T-cell (primary cell): ENCODE results near the gene FOXK2. TPM values are rescaled to one million over a fixed set of nuclear protein-coding genes. Genes with fewer than 3 reads are reported as not detected.
"Not testable (repeated sequence)": the region's sequence is repeated elsewhere in the genome, so short reads cannot be mapped to it uniquely, and the experiment has no call there.

Source experiments
- ATAC-seq, 4 experiments: fragments of 200-7000 bp in 3 of 4; fragments of 150-1000 bp in 1 of 4; cut with Tn5 transposase; replicated peaks in 1 of 4; 1 replicate in 3 of 4; 2 replicates in 1 of 4; pipeline ENCODE4 v1.10.0; 2021; ENCODE audit warnings: moderate library complexity in 3 of 4, mild to moderate bottlenecking in 2 of 4, moderate number of reproducible peaks in 1 of 4
- CTCF ChIA-PET, 2 donors: fragments of 300-600 bp; sonication (Branson Sonifier 250); formaldehyde crosslinking; loops; one replicate each; lab custom pipeline; 2022; ENCODE audit warnings: antibody characterized with exemption in 2 of 2; lab: Charles Lee
- POLR2A ChIA-PET, 2 donors: fragments of 300-600 bp; sonication (Branson Sonifier 250); formaldehyde crosslinking; loops; one replicate each; lab custom pipeline; 2022; ENCODE audit warnings: antibody characterized with exemption in 2 of 2; lab: Charles Lee
- DNase-seq, 35 experiments: peaks; one replicate each; pipeline versions ENCODE4 v3.0.0 to v3.0.0-alpha.2; 2013 to 2023
- H3K27ac ChIP-seq: one replicate; pipeline ENCODE4 v1.5.1; 2013; ENCODE audit warnings: low read length
- H3K27me3 ChIP-seq, 2 experiments: replicated peaks in 1 of 2; 1 replicate in 1 of 2; 2 replicates in 1 of 2; pipeline versions ENCODE4 v1.6.1 to v1.7.0; 2013; ENCODE audit warnings: low read length in 1 of 2, mixed read lengths in 1 of 2; ENCODE audit not compliant: control insufficient read depth in 2 of 2, insufficient read depth in 2 of 2; ENCODE audit errors: extremely low read depth in 1 of 2
- H3K36me3 ChIP-seq, 2 donors: 1 replicate in 1 of 2; 2 replicates in 1 of 2; pipeline versions ENCODE4 v1.6.1 to v1.7.0; 2013; ENCODE audit warnings: low read length in 1 of 2; ENCODE audit not compliant: control insufficient read depth in 2 of 2, insufficient read depth in 1 of 2; ENCODE audit errors: extremely low read depth in 1 of 2
- H3K4me1 ChIP-seq, 2 experiments: 1 replicate in 1 of 2; 2 replicates in 1 of 2; pipeline versions ENCODE4 v1.6.1 to v1.7.0; 2013; ENCODE audit warnings: low read length in 2 of 2, mixed read lengths in 1 of 2; ENCODE audit not compliant: insufficient read depth in 2 of 2, control insufficient read depth in 1 of 2; ENCODE audit errors: extremely low read depth in 1 of 2
- H3K4me3 ChIP-seq, 2 donors: 1 replicate in 1 of 2; 2 replicates in 1 of 2; pipeline versions ENCODE4 v1.5.1 to v1.7.0; 2013; ENCODE audit warnings: mild to moderate bottlenecking in 2 of 2, low read length in 1 of 2, moderate library complexity in 1 of 2; ENCODE audit not compliant: control insufficient read depth in 1 of 2; ENCODE audit errors: extremely low read depth in 1 of 2
- H3K9me3 ChIP-seq: 2 replicates; pipeline ENCODE4 v1.7.0; 2013
- H3K27ac Mint-ChIP-seq, 2 donors: one replicate each; pipeline ENCODE4 v1.8.0; 2020 to 2021; ENCODE audit warnings: mild to moderate bottlenecking in 2 of 2, mixed read lengths in 2 of 2
- H3K27me3 Mint-ChIP-seq, 2 donors: one replicate each; pipeline ENCODE4 v1.8.0; 2021 to 2022; ENCODE audit warnings: mixed read lengths in 2 of 2
- H3K36me3 Mint-ChIP-seq: one replicate; pipeline ENCODE4 v1.8.0; 2021; ENCODE audit warnings: mixed read lengths
- H3K4me1 Mint-ChIP-seq, 3 donors: one replicate each; pipeline ENCODE4 v1.8.0; 2020 to 2022; ENCODE audit warnings: mixed read lengths in 3 of 3, mild to moderate bottlenecking in 1 of 3
- H3K4me3 Mint-ChIP-seq, 3 donors: one replicate each; pipeline ENCODE4 v1.8.0; 2020 to 2022; ENCODE audit warnings: mild to moderate bottlenecking in 3 of 3, mixed read lengths in 3 of 3, moderate library complexity in 3 of 3
- H3K9me3 Mint-ChIP-seq, 3 donors: one replicate each; pipeline ENCODE4 v1.8.0; 2020 to 2022; ENCODE audit warnings: mixed read lengths in 3 of 3
- WGBS: methylation state at CpG from one replicate; pipeline ENCODE4 v1.1.5; 2013; ENCODE audit warnings: missing lambda C conversion rate; ENCODE audit not compliant: insufficient coverage; 5-methylcytosine and 5-hydroxymethylcytosine counted together
- total RNA-seq, 35 experiments: library from RNA in 6 of 35; stranded (reverse) in 6 of 35; fragments of 120-200 nt in 1 of 35; gene quantifications; one replicate each; pipeline versions ENCODE4 v1.2.1 to v1.2.4 and lab custom pipeline; 2013 to 2026

Gene FOXK2
- total RNA-seq, 5 donors from 2014 or later (not counting 1 experiment from before 2014, with no cell fraction given) = 45.8 to 65.5 (median 61.9) TPM

DNA sequence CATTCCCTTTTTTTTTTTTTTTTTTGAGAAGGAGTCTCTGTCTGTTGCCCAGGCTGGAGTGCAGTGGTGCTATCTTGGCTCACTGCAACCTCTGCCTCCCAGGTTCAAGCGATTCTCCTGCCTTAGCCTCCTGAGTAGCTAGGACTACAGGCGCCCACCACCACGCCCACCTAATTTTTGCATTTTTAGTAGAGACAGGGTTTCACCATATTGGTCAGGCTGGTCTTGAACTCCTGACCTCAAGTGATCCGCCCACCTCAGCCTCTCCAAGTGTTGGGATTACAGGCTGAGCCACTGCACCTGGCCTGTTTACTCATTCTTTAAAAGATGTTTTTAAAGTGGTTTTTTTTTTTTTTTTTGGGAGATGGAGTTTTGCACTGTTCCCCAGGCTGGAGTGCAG, 44.2 kb downstream of the FOXK2 start:
- H3K4me1 ChIP-seq = peaks cover 0 to 16% of the 10 kb centered on the region in 2 experiments
- H3K4me3 Mint-ChIP-seq, DNase-seq, POLR2A ChIA-PET, H3K27ac Mint-ChIP-seq, CTCF ChIA-PET, H3K27ac ChIP-seq, H3K9me3 Mint-ChIP-seq, ATAC-seq, H3K27me3 Mint-ChIP-seq, H3K9me3 ChIP-seq, H3K27me3 ChIP-seq, H3K4me3 ChIP-seq: not testable (repeated sequence)
- Mint-ChIP-seq H3K4me1 (peaks cover 24 to 29% (median 24%) of the 10 kb centered on the region in 3 donors), H3K36me3 (peaks cover 16% of the 10 kb centered on the region)
- WGBS = 83% methylated on average over 1 of the region's 4 CpGs
- H3K36me3 ChIP-seq = peaks cover 12 to 45% of the 10 kb centered on the region in 2 donors

DNA sequence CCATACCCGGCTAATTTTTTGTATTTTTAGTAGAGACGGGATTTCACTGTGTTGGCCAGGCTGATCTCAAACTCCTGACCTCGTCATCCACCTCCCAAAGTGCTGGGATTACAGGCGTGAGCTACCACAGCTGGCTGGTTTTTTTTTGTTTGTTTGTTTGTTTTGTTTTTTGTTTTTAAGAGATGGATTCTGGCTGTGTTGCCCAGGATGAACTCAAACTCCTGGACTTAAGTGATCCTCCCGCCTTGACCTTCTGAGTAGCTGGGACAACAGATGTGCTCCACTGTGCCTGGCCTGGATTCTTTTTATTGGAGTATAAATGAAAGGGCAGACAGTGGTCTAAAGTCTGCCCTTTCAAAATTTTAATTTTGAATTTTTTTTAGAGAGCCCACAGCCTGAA, 44.7 kb downstream of the FOXK2 start:
- Mint-ChIP-seq H3K36me3 (peaks cover 19% of the 10 kb centered on the region), H3K9me3 (no peaks in the 10 kb centered on the region), H3K27me3 (no peaks in the 10 kb centered on the region), H3K4me1 (peaks cover 20 to 24% (median 24%) of the 10 kb centered on the region in 3 donors), H3K4me3 (no peak overlapping the region), H3K27ac (no peak overlapping the region)
- H3K27ac ChIP-seq = no peak overlapping the region
- no peak for ATAC-seq
- H3K36me3 ChIP-seq = peaks cover 12 to 49% of the 10 kb centered on the region in 2 donors
- CTCF ChIA-PET = no interaction called here
- no peak overlapping the region for H3K4me3 ChIP-seq
- 100% methylated on average over 2 of the region's 5 CpGs for WGBS
- DNase-seq = no peak
- H3K4me1 ChIP-seq = peaks cover 0 to 12% of the 10 kb centered on the region in 2 experiments
- H3K27me3 ChIP-seq = no peaks in the 10 kb centered on the region
- no peaks in the 10 kb centered on the region for H3K9me3 ChIP-seq
- POLR2A ChIA-PET = no interaction called here

DNA sequence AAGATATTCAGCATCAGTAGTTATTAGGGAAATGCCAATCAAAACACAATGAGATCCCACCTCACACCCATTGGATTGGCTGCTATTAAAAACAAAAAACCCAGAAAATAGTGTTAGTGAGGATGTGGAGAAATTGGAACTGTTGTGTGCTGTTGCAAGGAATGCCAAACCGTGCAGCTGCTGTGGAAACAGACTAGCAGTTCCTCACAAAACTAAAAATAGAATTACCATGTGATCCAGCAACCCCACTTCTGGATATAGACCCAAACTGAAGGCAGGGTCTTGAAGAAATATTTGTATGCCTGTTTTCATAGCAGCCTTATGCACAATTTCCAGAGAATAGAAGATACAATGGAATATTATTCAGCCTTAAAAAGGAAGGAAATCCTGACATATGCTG, 46.0 kb downstream of the FOXK2 start:
- no CpG with 5 or more reads among the region's 1 CpG for WGBS
- no peaks in the 10 kb centered on the region for H3K9me3 Mint-ChIP-seq
- no peaks in the 10 kb centered on the region for H3K27me3 Mint-ChIP-seq
- peaks cover 14 to 20% (median 18%) of the 10 kb centered on the region in 3 donors for H3K4me1 Mint-ChIP-seq
- H3K36me3 ChIP-seq = peaks cover 16 to 58% of the 10 kb centered on the region in 2 donors
- no peak overlapping the region for H3K27ac ChIP-seq
- H3K4me3 ChIP-seq = no peak overlapping the region
- peaks cover 0 to 6% of the 10 kb centered on the region in 2 experiments for H3K4me1 ChIP-seq
- no peaks in the 10 kb centered on the region for H3K9me3 ChIP-seq
- DNase-seq (no peak), ATAC-seq (no peak)
- POLR2A ChIA-PET = no interaction called here
- H3K36me3 Mint-ChIP-seq = peaks cover 20% of the 10 kb centered on the region
- CTCF ChIA-PET = no interaction called here
- no peak overlapping the region for H3K27ac Mint-ChIP-seq
- no peaks in the 10 kb centered on the region for H3K27me3 ChIP-seq
- H3K4me3 Mint-ChIP-seq = no peak overlapping the region

DNA sequence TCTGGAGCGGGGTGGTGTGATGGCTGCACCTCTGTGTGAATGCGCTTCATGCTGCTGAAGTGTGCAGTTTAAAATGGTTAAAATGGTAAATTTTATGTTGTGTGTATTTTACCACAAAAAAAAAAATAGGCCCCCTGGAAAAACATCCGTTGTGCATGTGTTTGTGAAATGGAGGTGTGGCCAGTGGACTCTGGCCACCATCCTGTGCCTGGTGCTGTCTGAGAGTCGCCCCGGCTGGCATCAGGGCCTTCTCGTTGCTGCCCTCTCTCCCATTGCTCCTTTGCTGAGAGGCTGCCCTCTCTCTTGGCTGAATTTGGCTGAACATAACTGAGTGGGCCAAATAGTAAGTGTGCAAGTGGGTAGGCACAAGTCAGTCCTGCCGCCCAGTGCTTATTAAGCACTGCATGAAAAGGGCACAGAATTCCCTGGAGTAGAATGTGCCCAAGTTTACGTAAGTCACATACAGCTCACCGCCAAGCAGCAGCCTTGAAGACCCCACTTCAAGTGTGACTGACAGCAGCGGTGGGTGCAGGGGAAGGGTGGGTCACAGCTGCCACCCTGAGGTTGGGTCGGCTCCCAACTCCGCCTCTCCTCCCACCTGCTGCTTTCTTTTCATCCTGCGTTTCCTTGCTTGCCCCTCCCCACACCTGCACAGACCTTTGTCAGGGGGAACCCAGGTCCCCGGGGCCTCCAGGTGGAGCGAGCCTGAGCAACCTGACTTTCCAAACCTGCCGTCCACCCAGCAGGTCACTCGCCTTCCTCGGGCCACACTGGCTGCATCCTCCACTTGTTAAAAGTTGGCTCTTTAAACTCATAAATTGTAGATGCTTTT, 46.8 kb downstream of the FOXK2 start:
- H3K27ac Mint-ChIP-seq = no peak overlapping the region
- H3K4me3 Mint-ChIP-seq = no peak overlapping the region
- H3K36me3 ChIP-seq = peaks cover 16 to 63% of the 10 kb centered on the region in 2 donors
- H3K9me3 Mint-ChIP-seq = no peaks in the 10 kb centered on the region
- no peak for ATAC-seq
- no peaks in the 10 kb centered on the region for H3K9me3 ChIP-seq
- H3K4me1 ChIP-seq = no peaks in the 10 kb centered on the region
- H3K27me3 ChIP-seq = no peaks in the 10 kb centered on the region
- POLR2A ChIA-PET = no interaction called here
- no peak for DNase-seq
- CTCF ChIA-PET = no interaction called here
- whole genome bisulfite sequencing = 82% methylated on average over 11 of the region's 18 CpGs
- H3K36me3 Mint-ChIP-seq = peaks cover 20% of the 10 kb centered on the region
- no peak overlapping the region for H3K4me3 ChIP-seq
- H3K27ac ChIP-seq = no peak overlapping the region
- peaks cover 7 to 12% (median 12%) of the 10 kb centered on the region in 3 donors for H3K4me1 Mint-ChIP-seq
- no peaks in the 10 kb centered on the region for H3K27me3 Mint-ChIP-seq

DNA sequence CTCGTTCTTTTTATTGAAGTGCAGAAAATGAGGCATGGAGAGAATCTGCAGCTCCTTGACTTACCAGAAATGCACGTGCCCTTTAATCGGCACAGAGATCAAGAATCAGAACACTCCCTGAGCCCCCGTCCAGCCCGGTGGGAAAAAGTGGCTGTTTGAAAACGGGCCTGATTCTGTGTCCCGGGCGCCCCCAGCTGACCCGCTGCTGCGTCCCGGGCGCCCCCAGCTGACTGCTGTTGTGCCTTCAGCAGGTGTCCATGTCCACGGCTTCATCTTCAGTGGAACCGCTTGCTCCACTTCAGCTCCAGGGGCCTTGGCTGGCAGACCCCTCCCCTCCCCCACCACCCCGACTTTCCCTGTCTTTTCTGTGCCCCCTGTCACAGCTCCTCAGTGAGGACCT, 47.8 kb downstream of the FOXK2 start:
- DNase-seq = no peak
- Histone ChIP-seq H3K27ac (no peak overlapping the region), H3K36me3 (peaks cover 16 to 70% of the 10 kb centered on the region in 2 donors), H3K9me3 (no peaks in the 10 kb centered on the region), H3K4me3 (no peak overlapping the region), H3K4me1 (no peaks in the 10 kb centered on the region), H3K27me3 (no peaks in the 10 kb centered on the region)
- H3K27ac Mint-ChIP-seq = no peak overlapping the region
- no peak overlapping the region for H3K4me3 Mint-ChIP-seq
- H3K27me3 Mint-ChIP-seq = no peaks in the 10 kb centered on the region
- ATAC-seq = no peak
- CTCF ChIA-PET = no interaction called here
- 95% methylated on average over 14 of the region's 15 CpGs for WGBS
- no peaks in the 10 kb centered on the region for H3K9me3 Mint-ChIP-seq
- POLR2A ChIA-PET = no interaction called here
- H3K4me1 Mint-ChIP-seq = peaks cover 3 to 6% (median 5%) of the 10 kb centered on the region in 3 donors
- H3K36me3 Mint-ChIP-seq = peaks cover 26% of the 10 kb centered on the region

DNA sequence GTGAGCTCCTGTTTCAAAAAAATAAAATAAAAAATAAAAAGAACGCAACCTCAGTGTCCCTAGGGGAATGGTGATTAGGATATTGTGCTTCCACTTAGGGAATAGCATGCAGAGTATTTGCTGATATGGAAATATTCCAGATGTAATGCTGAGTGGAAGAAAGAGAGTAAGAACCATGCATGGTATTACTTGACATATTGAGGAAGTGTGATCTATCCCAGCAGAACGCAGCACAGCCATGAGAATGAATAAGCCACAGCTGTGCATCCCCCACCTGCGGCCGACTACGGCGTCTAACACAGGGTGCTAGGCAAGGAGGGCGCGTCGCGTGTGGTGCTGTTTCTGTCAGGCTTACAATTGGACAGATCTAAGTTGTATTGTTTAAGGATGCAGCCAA, 49.5 kb downstream of the FOXK2 start:
- H3K9me3 ChIP-seq = no peaks in the 10 kb centered on the region
- POLR2A ChIA-PET = no interaction called here
- Mint-ChIP-seq H3K36me3 (peaks cover 29% of the 10 kb centered on the region), H3K4me3 (no peak overlapping the region), H3K27me3 (no peaks in the 10 kb centered on the region), H3K4me1 (no peaks in the 10 kb centered on the region), H3K9me3 (no peaks in the 10 kb centered on the region), H3K27ac (no peak overlapping the region)
- no peaks in the 10 kb centered on the region for H3K27me3 ChIP-seq
- ATAC-seq = no peak
- WGBS = 98% methylated on average over 10 of the region's 10 CpGs
- DNase-seq = no peak
- no peak overlapping the region for H3K4me3 ChIP-seq
- H3K27ac ChIP-seq = no peak overlapping the region
- peaks cover 16 to 80% of the 10 kb centered on the region in 2 donors for H3K36me3 ChIP-seq
- H3K4me1 ChIP-seq = no peaks in the 10 kb centered on the region
- CTCF ChIA-PET = interaction anchor here in 1 of 2 donors (0.6 kb wide), 3 partner anchors 9 to 61 kb away, joined by 3 to 4 read pairs (median 4); no protein-coding TSS in a partner anchor
